ENCODE data around the gene EFEMP1.

DNA sequence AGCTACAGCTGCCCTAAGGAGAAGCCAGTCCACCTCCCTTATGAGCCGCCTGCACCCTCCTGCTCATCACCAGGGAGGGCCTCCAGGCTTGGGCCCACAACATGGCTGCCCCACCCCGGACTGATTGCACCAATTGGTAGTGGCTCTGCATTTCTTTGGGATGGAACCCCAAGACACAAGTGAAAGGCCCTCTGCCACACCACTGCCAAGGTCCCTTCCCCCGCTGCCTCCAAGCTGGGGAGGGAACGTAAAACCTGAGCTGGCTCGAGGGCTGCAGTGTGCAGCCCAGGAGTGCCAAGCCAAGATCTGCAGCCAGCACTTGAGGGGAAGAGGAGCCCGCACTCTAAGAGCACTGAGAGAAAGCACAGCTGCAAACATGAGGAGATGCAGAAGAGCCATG lies 97.3 kb downstream of the EFEMP1 start:
- TF ChIP-seq, protein P1, sequence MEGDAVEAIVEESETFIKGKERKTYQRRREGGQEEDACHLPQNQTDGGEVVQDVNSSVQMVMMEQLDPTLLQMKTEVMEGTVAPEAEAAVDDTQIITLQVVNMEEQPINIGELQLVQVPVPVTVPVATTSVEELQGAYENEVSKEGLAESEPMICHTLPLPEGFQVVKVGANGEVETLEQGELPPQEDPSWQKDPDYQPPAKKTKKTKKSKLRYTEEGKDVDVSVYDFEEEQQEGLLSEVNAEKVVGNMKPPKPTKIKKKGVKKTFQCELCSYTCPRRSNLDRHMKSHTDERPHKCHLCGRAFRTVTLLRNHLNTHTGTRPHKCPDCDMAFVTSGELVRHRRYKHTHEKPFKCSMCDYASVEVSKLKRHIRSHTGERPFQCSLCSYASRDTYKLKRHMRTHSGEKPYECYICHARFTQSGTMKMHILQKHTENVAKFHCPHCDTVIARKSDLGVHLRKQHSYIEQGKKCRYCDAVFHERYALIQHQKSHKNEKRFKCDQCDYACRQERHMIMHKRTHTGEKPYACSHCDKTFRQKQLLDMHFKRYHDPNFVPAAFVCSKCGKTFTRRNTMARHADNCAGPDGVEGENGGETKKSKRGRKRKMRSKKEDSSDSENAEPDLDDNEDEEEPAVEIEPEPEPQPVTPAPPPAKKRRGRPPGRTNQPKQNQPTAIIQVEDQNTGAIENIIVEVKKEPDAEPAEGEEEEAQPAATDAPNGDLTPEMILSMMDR (conservative IDR thresholded peaks at IDR 0.05) = no peak
- no peak for TF ChIP-seq EZH2 (IDR thresholded peaks at IDR 0.05; ENCODE audit: low read depth)

Measured in PC-9 (cell line).